OCI-LY7 (cell line): ENCODE results near the gene AKT2. TPM values are rescaled to one million over a fixed set of nuclear protein-coding genes. Genes with fewer than 3 reads are reported as not detected.

Experiments used
- BruUV-seq: library from RNA; stranded (reverse); fragments of 400-500 nt; replicated peaks from 2 replicates; lab custom pipeline; 2021; lab: Mats Ljungman, UMichigan
- CTCF ChIA-PET: fragments of 300-600 bp; sonication (Branson Sonifier 250); formaldehyde crosslinking; loops from one replicate; lab custom pipeline; 2022; ENCODE audit warnings: antibody characterized with exemption; ENCODE audit not compliant: unreplicated experiment; lab: Charles Lee
- POLR2A ChIA-PET: fragments of 300-600 bp; sonication (Branson Sonifier 250); formaldehyde crosslinking; loops from one replicate; lab custom pipeline; 2022; ENCODE audit warnings: antibody characterized with exemption; lab: Charles Lee
- DNase-seq: peaks from one replicate; pipeline ENCODE4 v3.0.0-alpha.2; 2015; ENCODE audit warnings: low spot score
- H2AFZ ChIP-seq: fragments of 200-600 bp; sonication (generic), shearing (Covaris generic); 2 replicates; pipeline ENCODE4 v1.6.1; 2014; ENCODE audit warnings: mild to moderate bottlenecking, antibody characterized with exemption, low read length, moderate library complexity
- H3K27ac ChIP-seq: fragments of 200-600 bp; sonication (generic); 2 replicates; pipeline ENCODE4 v1.5.1; 2014; ENCODE audit warnings: mixed run types, low read depth, mild to moderate bottlenecking, moderate library complexity, low read length, inconsistent platforms; ENCODE audit not compliant: poor library complexity, severe bottlenecking
- H3K36me3 ChIP-seq: fragments of 200-600 bp; sonication (generic); 2 replicates; pipeline ENCODE4 v1.6.1; 2014; ENCODE audit warnings: mild to moderate bottlenecking, antibody characterized with exemption, low read length, moderate library complexity, mixed read lengths; ENCODE audit not compliant: insufficient read depth
- H3K4me1 ChIP-seq: fragments of 200-600 bp; sonication (generic); 2 replicates; pipeline ENCODE4 v1.5.1; 2014; ENCODE audit warnings: mild to moderate bottlenecking, low read length; ENCODE audit not compliant: insufficient read depth, poor library complexity, severe bottlenecking
- H3K4me2 ChIP-seq: fragments of 200-600 bp; sonication (generic); 2 replicates; pipeline ENCODE4 v1.6.1; 2014; ENCODE audit warnings: mild to moderate bottlenecking, low read length
- H3K4me3 ChIP-seq: fragments of 200-600 bp; sonication (generic); 2 replicates; pipeline ENCODE4 v1.5.1; 2014; ENCODE audit warnings: mild to moderate bottlenecking, low read depth, low read length; ENCODE audit not compliant: poor library complexity, severe bottlenecking
- H3K79me2 ChIP-seq: fragments of 200-600 bp; sonication (generic); 2 replicates; pipeline ENCODE4 v1.6.1; 2016; ENCODE audit warnings: low read depth, mild to moderate bottlenecking, low read length, moderate library complexity, mixed read lengths; ENCODE audit not compliant: insufficient read depth
- H3K9me2 ChIP-seq: fragments of 200-600 bp; sonication (generic); 2 replicates; pipeline ENCODE4 v1.6.1; 2016; ENCODE audit warnings: mild to moderate bottlenecking, low read length, mixed read lengths; ENCODE audit not compliant: insufficient read depth
- H3K9me3 ChIP-seq: fragments of 200-600 bp; sonication (generic); 2 replicates; pipeline ENCODE4 v1.6.1; 2014; ENCODE audit warnings: mild to moderate bottlenecking, mixed run types, low read length, mixed read lengths
- H4K20me1 ChIP-seq: fragments of 200-600 bp; sonication (generic); 2 replicates; pipeline ENCODE4 v1.6.1; 2014; ENCODE audit warnings: mild to moderate bottlenecking, antibody characterized with exemption, low read length, moderate library complexity, mixed read lengths; ENCODE audit not compliant: insufficient read depth
- CTCF ChIP-seq: fragments of 200-600 bp; sonication (generic); conservative IDR thresholded peaks from 2 replicates; pipeline ENCODE4 v1.5.1; 2014; ENCODE audit warnings: mild to moderate bottlenecking, antibody characterized with exemption, low read length, moderate library complexity, mixed read lengths
- EZH2phosphoT487 ChIP-seq: fragments of 200-600 bp; sonication (generic); IDR thresholded peaks from 2 replicates; pipeline ENCODE4 v1.6.1; 2018; ENCODE audit warnings: low read depth, borderline replicate concordance, mild to moderate bottlenecking, mixed run types, antibody characterized with exemption, low read length, moderate library complexity, mixed read lengths
- intact Hi-C: fragments of 100-400 bp; cut with micrococcal nuclease; formaldehyde crosslinking; loops from one replicate; pipeline ENCODE4 v1.10.0; 2022; ENCODE audit not compliant: unreplicated experiment
- total RNA-seq, 2 experiments: library from RNA; depleted of rRNA in 1 of 2; stranded (reverse); fragments of >200 nt in 1 of 2; shearing (Covaris generic) in 1 of 2; gene quantifications; 2 replicates each; pipeline ENCODE4 v1.2.3, GENCODE V29; 2014 to 2022

AKT2 gene
- total RNA-seq, 2 experiments from 2014 or later = 116 to 197 TPM

DNA sequence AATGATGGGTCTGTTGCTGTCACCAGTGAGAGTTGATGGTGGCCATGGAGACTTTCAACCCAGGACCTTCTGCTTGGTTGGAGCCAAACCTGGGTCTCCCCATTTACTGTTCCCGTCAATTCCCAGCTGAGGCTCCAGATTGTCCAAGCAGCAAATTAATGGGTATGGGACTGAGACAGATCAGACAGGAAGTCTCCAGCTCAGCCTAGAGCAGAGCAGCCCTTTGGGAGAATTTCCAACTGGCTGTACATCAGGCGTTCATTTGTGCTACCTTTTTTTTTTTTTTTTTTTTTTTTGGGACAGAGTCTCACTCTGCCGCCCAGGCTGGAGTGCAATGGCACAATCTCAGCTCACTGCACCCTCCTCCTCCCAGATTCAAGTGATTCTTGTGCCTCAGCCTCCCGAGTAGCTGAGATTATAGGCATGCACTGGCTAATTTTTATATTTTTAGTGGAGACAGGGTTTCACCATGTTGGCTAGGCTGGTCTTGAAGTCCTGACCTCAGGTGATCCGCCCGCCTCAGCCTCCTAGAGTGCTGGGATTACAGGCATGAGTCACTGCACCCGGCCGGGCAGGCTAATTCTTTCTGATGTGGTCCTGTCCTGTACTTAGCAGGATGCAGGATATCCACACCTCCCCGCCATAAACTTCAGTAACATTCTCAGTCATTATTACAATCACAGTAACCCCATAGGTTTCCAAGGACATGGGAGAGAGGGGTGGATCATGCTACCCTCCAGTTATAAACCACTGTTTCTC lies 84.6 kb downstream of the AKT2 start:
- no TSS peak for BruUV-seq
- POLR2A ChIA-PET = interaction anchor here (0.7 to 1.2 kb wide), 2 partner anchors 90 to 105 kb away, joined by 3 to 5 read pairs; no protein-coding TSS in a partner anchor
- CTCF ChIA-PET = no interaction called here

DNA sequence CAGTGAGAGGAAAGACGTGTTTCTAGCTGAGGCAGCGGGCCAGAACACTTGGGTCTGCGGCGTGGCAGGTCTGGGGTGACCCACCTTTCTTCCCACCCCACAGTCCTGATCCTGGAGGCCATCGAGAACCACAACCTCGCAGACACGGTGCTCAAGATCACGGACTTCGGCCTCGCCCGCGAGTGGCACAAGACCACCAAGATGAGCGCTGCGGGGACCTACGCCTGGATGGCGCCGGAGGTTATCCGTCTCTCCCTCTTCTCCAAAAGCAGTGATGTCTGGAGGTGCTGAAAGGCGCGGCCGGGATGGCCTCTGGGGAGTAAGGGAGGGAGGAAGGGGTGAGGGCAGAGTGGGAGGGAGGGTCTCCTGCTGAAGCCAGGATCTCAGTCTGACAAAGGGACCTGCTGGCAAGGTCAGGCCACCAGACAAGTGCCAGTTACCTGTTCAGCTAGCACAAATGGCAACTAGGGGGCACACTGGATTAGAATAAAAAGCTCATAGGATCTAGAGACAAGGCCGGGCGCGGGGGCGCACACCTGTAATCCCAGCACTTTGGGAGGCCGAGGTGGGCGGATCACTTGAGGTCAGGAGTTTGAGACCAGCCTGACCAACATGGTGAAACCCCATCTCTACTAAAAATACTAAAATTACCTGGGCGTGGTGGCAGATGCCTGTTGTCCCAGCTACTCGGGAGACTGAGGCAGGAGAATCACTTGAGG lies 86.7 kb downstream of the AKT2 start:
- ChIA-PET POLR2A (no interaction called here), CTCF (no interaction called here)
- H4K20me1 ChIP-seq = no peaks in the 10 kb centered on the region
- H3K9me2 ChIP-seq = no peaks in the 10 kb centered on the region
- H3K27ac ChIP-seq = no peak overlapping the region
- no peaks in the 10 kb centered on the region for H3K4me1 ChIP-seq
- no peaks in the 10 kb centered on the region for H3K79me2 ChIP-seq
- BruUV-seq = no TSS peak
- DNase-seq = no peak
- intact Hi-C loops = no loop called here
- no peak overlapping the region for H3K4me3 ChIP-seq
- no peak for TF ChIP-seq CTCF
- no peak for TF ChIP-seq EZH2phosphoT487
- H3K9me3 ChIP-seq = no peaks in the 10 kb centered on the region
- no peaks in the 10 kb centered on the region for H3K36me3 ChIP-seq
- H3K4me2 ChIP-seq = no peak overlapping the region
- no peak overlapping the region for H2AFZ ChIP-seq

More for the DNA sequence above, 84.6 kb downstream of the AKT2 start:
- Histone ChIP-seq H2AFZ (no peak overlapping the region), H3K36me3 (no peaks in the 10 kb centered on the region), H3K4me3 (no peak overlapping the region), H3K9me3 (no peaks in the 10 kb centered on the region), H3K79me2 (no peaks in the 10 kb centered on the region), H3K27ac (no peak overlapping the region), H3K4me2 (no peak overlapping the region), H3K4me1 (no peaks in the 10 kb centered on the region), H4K20me1 (no peaks in the 10 kb centered on the region), H3K9me2 (no peaks in the 10 kb centered on the region)
- TF ChIP-seq CTCF (no peak), EZH2phosphoT487 (no peak)
- no peak for DNase-seq
- intact Hi-C loops = no loop called here

- H3K4me1 ChIP-seq = peaks cover 12% of the 10 kb centered on the region
- no peak overlapping the region for H3K27ac ChIP-seq
- TSS peak; percentile 41 for BruUV-seq
- H3K4me2 ChIP-seq = peak overlapping the region; percentile 17; the same call in 1 of the 2 replicates
- H3K4me3 ChIP-seq = no peak overlapping the region
- H3K36me3 ChIP-seq = no peaks in the 10 kb centered on the region
- H2AFZ ChIP-seq = no peak overlapping the region
- intact Hi-C loops = no loop called here
- CTCF ChIA-PET = no interaction called here
- H3K79me2 ChIP-seq = no peaks in the 10 kb centered on the region
- H3K9me2 ChIP-seq = no peaks in the 10 kb centered on the region
- H3K9me3 ChIP-seq = no peaks in the 10 kb centered on the region
- H4K20me1 ChIP-seq = no peaks in the 10 kb centered on the region
- POLR2A ChIA-PET = no interaction called here
- no peak for DNase-seq
- TF ChIP-seq EZH2phosphoT487 = no peak
- TF ChIP-seq CTCF = no peak
Observed at GRCh38 chr19:40193587-40193849, 91.6 kb downstream of the AKT2 start.
